DMS153 treated with DMSO at 0.1 percent for 48 hours (cell line): ENCODE results near the gene CES2.
"Not testable (repeated sequence)": the region's sequence is repeated elsewhere in the genome, so short reads cannot be mapped to it uniquely, and the experiment has no call there.

Experiments
- DNase-seq: peaks from one replicate; lab custom pipeline; 2025; ENCODE audit not compliant: unreplicated experiment; lab: John Stamatoyannopoulos, UW

CES2 gene

GRCh38 chr16:66976746-66977145 lies 41.4 kb downstream of the CES2 start:
- no peak for DNase-seq

- DNase-seq = peak; percentile 79
Measured at GRCh38 chr16:66977341-66978113, 42.2 kb downstream of the CES2 start.

GRCh38 chr16:66979011-66979717 lies 43.8 kb downstream of the CES2 start:
- no peak for DNase-seq

- no peak for DNase-seq
Measured at GRCh38 chr16:66983033-66983432, 47.7 kb downstream of the CES2 start.

- DNase-seq = no peak
Measured at GRCh38 chr16:66984892-66985311, 49.6 kb downstream of the CES2 start.

GRCh38 chr16:66986559-66986958 lies 51.2 kb downstream of the CES2 start:
- no peak for DNase-seq

GRCh38 chr16:66988197-66988788 lies 53.0 kb downstream of the CES2 start, which contains the start of gene CES4A:
Gene CES4A (plus strand): TSS chr16:66988589. CDS start chr16:66988773, 184 bp downstream.
- DNase-seq = no peak

GRCh38 chr16:66991545-66992077 lies 56.3 kb downstream of the CES2 start:
- DNase-seq = no peak

GRCh38 chr16:66993558-66993957 lies 58.2 kb downstream of the CES2 start:
- not testable (repeated sequence) for DNase-seq
